Cardiac fibroblast (primary cell): Measurements from ENCODE around the gene POU2AF2.
"Not testable (repeated sequence)": the region's sequence is repeated elsewhere in the genome, so short reads cannot be mapped to it uniquely, and the experiment has no call there.

Experiments used
- DNase-seq, 2 donors: peaks; one replicate each; pipeline versions ENCODE4 v3.0.0 to v3.0.0-alpha.2; 2010; ENCODE audit warnings: low read depth in 2 of 2
- H3K4me3 ChIP-seq, 2 donors: replicated peaks in 1 of 2; 1 replicate in 1 of 2; 2 replicates in 1 of 2; pipeline ENCODE4 v1.5.1; 2011; ENCODE audit warnings: low read depth in 2 of 2, low read length in 2 of 2, mild to moderate bottlenecking in 2 of 2, moderate library complexity in 1 of 2
- TF ChIP-seq, protein P1 (sequence below): IDR thresholded peaks from one replicate; pipeline ENCODE4 v1.5.1; 2011; ENCODE audit warnings: low read depth, mild to moderate bottlenecking, low read length, inconsistent platforms

POU2AF2 gene

DNA sequence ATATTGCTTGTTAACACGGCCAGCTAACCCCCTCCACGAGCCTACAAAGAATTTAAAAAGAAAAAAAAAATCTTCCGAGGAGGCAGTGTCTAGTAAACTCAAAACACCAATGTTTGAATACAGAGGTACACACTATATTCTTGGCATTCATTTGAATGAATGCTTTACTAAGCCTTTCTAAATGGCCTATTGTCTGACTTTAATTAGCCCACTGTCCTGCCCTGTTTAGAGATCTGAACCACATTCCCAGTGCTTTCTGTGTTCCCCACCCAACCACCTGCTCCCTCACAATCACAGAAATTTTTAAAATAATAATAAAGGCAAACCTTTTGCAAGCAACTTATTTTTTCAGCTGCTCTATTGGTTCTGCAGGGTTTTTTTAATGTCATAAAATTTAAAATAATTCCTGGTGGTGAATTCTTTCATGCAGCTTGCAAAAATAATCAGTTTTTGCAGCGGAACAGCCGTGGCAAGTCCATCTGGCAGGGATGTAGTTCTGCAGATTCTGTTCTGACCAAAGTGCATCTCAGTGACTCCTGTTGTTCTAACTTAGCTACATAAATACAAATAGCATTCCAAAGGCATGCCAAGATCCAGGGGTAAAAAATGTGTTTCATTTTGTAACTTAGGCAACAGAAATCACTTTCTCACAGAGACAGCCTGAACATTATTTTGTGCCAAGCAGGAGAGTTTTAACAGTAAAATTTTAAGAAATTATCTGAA, 23.8 kb downstream of the POU2AF2 start:
- peak; percentile 14 to 15 for DNase-seq
- no peak overlapping the region for H3K4me3 ChIP-seq
- TF ChIP-seq, protein P1, sequence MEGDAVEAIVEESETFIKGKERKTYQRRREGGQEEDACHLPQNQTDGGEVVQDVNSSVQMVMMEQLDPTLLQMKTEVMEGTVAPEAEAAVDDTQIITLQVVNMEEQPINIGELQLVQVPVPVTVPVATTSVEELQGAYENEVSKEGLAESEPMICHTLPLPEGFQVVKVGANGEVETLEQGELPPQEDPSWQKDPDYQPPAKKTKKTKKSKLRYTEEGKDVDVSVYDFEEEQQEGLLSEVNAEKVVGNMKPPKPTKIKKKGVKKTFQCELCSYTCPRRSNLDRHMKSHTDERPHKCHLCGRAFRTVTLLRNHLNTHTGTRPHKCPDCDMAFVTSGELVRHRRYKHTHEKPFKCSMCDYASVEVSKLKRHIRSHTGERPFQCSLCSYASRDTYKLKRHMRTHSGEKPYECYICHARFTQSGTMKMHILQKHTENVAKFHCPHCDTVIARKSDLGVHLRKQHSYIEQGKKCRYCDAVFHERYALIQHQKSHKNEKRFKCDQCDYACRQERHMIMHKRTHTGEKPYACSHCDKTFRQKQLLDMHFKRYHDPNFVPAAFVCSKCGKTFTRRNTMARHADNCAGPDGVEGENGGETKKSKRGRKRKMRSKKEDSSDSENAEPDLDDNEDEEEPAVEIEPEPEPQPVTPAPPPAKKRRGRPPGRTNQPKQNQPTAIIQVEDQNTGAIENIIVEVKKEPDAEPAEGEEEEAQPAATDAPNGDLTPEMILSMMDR, result no peak

DNA sequence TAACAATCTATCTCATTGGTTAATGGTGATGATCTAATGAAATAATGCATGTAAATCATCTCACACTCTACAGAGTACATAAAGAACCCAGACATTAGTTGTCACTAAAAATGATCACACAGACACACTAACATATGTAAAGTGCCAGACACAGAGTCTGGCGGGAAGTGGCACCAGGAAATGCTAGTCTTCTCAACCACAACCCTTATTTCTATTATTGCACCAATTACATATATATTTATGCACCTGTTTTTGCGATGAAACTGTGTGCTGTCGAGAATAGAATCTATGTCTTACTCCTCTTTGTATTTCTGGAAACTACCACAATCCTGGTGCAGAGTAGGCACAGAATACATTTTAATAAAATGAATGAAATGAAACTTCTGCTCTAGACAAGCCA, 26.9 kb downstream of the POU2AF2 start:
- no peak overlapping the region for H3K4me3 ChIP-seq
- DNase-seq, result no peak
- TF ChIP-seq, protein P1, result no peak

DNA sequence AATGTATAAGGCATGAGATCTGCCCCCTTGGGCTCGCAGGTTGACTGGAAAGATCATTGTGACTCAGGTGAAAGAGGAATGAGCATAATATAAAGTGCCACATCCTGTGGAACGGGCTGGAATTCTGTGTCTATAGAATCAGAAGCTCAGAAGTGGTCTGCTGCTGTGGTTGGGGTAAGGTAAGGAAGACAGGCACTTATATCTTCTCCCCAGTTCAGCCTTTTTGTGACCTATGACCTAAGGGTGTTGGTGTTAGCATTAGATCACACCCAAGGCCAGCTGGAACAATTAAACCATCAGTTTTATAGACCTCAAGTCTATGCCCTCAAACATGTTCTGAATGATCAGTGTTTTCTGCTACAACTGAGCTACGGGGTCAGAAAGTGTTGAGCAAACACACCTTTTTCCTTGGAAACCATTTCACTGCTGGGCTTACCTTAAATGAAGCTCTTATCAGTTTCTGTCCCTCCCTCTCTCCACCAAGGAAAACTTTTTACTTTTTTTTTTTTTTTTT, 37.1 kb downstream of the POU2AF2 start:
- no peak overlapping the region for H3K4me3 ChIP-seq
- TF ChIP-seq, protein P1, result no peak
- no peak for DNase-seq

DNA sequence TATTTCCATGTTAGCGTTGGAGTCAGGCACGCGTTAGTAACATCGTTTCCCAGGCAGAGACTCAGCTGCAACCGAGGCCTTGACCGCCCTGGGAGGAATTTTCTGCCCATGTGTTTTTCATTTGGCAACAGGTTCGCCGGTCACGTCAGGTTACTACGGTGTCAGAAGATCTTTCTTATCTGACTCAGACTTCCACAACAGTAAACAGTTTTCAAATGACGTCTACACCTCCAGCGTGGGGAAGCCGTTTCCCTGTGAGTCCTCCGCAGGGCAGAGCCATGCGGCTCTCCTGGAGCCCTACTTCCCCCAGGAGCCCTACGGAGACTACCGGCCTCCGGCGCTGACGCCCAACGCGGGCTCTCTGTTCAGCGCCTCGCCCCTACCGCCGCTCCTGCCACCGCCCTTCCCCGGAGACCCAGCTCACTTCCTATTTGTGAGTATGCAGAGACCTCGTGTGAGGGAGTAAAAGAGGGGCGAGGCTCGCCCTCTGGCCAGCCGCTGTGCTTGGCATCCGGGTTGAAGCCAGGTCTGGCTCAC, 38.5 kb downstream of the POU2AF2 start:
- no peak for DNase-seq
- H3K4me3 ChIP-seq, result no peak overlapping the region
- TF ChIP-seq, protein P1, result no peak

DNA sequence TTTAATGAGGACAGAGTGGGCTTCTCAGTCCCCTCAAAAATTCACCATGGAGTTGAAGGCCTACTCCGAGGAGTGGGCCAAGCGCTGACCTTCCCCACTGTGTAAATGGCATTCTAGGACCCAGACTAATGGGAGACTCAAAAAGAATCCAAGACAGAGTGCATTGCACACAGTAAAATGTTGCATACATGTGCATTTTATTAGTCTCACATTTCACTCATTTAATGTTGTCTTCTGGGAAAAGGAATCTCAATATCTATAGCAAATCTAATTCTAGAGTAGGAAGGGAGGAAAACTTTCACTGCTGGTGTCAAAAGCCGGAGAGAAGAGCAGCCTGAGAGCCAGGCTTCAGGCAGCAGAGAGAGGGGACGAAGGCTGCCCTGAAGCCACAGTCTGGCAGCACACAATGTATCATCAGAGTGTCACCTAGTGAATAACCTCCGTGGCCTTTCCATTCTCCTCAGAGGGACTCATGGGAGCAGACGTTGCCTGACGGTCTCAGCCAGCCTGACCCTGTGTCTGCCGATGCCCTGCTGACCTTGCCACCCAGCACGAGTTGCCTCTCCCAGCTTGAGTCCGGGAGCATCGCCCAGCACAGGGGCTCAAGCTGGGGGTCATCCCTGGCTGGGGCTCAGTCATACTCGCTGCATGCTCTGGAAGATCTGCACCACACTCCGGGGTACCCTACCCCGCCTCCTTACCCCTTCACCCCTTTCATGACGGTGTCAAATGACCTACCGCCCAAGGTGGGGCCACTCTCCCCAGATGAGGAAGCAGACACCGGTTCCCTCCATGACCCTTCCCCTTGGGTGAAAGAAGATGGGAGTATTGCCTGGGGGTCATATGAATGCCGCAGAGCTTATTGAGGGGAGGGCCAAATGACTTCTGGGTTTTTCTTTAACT, 39.9 kb downstream of the POU2AF2 start:
- DNase-seq, result no peak
- TF ChIP-seq, protein P1, result no peak
- no peak overlapping the region for H3K4me3 ChIP-seq

DNA sequence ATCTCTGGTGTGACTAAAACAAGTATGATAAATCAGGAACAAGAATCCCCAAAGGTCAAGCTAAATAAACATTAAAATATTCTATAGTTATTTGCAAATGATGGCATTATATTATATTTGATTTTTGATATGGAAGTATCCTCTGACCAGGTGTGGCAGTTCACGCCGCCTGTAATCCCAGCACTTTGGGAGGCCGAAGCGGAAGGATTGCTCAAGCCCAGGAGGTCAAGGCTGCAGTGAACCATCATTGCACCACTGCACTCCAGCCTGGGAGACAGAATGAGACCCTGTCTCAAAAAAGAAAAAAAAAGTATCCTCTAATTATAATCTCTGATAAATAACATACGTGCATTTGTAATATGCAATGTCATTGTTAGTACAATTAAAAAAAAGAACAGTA, 46.2 kb downstream of the POU2AF2 start:
- TF ChIP-seq, protein P1, result no peak
- no peak for DNase-seq
- H3K4me3 ChIP-seq, result no peak overlapping the region

DNA sequence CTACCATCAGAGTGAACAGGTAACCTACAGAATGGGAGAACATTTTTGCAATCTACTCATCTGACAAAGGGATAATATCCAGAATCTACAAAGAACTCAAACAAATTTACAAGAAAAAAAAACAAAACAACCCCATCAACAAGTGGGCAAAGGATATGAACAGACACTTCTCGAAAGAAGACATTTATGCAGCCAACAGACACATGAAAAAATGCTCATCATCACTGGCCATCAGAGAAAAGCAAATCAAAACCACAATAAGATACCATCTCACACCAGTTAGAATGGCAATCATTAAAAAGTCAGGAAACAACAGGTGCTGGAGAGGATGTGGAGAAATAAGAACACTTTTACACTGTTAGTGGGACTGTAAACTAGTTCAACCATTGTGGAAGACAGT, 46.9 kb downstream of the POU2AF2 start:
- not testable (repeated sequence) for DNase-seq, H3K4me3 ChIP-seq
